Measurements from ENCODE around the gene CFAP100.

- TF ChIP-seq EZH2 (IDR thresholded peaks at IDR 0.05; ENCODE audit: borderline replicate concordance) = no peak
- no peak for TF ChIP-seq CTCF (IDR thresholded peaks at IDR 0.05; ENCODE audit: poor library complexity)
- TF ChIP-seq EZH2phosphoT487 (IDR thresholded peaks at IDR 0.05; ENCODE audit: low read depth, severe bottlenecking, unreplicated experiment) = no peak
These were observed 72.3 kb downstream of the CFAP100 start for GRCh38 chr3:126466886-126467610.

Measured in hepatocyte (in vitro differentiated cells).